HepG2 (cell line): ENCODE measurements around the gene HSPA5. TPM values are rescaled to one million over a fixed set of nuclear protein-coding genes. Genes with fewer than 3 reads are reported as not detected.

Experiments used
- CBX5 ChIP-seq: sonication (generic); formaldehyde crosslinking; IDR thresholded peaks from 2 replicates; pipeline ENCODE4 v1.4.0; 2020; ENCODE audit warnings: missing genetic modification reagents, borderline replicate concordance
- CHD4 ChIP-seq: fragments of 200-600 bp; sonication (generic); IDR thresholded peaks from 2 replicates; pipeline ENCODE4 v1.7.0; 2017; ENCODE audit warnings: mild to moderate bottlenecking, low read length, borderline replicate concordance
- MTA3 ChIP-seq: sonication (generic); formaldehyde crosslinking; IDR thresholded peaks from 2 replicates; pipeline ENCODE4 v1.4.0; 2020; ENCODE audit warnings: missing genetic modification reagents
- MXI1 ChIP-seq: IDR thresholded peaks from 3 replicates; pipeline ENCODE4 v1.6.1; 2012; ENCODE audit warnings: low read depth, low read length, inconsistent platforms, borderline replicate concordance
- NRL ChIP-seq: sonication (generic); formaldehyde crosslinking; IDR thresholded peaks from 2 replicates; pipeline ENCODE4 v1.5.0; 2020; ENCODE audit warnings: missing genetic modification reagents, mild to moderate bottlenecking, moderate library complexity, borderline replicate concordance
- PITX1 ChIP-seq: sonication (generic); formaldehyde crosslinking; IDR thresholded peaks from 2 replicates; pipeline ENCODE4 v1.5.1; 2020; ENCODE audit warnings: mild to moderate bottlenecking, missing genetic modification reagents
- ZNF274 ChIP-seq: sonication (generic); formaldehyde crosslinking; IDR thresholded peaks from 2 replicates; pipeline ENCODE4 v1.5.1; 2020; ENCODE audit warnings: mild to moderate bottlenecking, missing genetic modification reagents
- ZNF282 ChIP-seq: fragments of 450-650 bp; IDR thresholded peaks from 2 replicates; pipeline ENCODE4 v1.6.1; 2018; ENCODE audit not compliant: partially characterized antibody
- ZNF431 ChIP-seq: sonication (generic); formaldehyde crosslinking; IDR thresholded peaks from 2 replicates; pipeline ENCODE4 v1.9.0; 2022; ENCODE audit warnings: missing genetic modification reagents, low read depth, mild to moderate bottlenecking, borderline replicate concordance
- ZNF615 ChIP-seq: sonication (generic); formaldehyde crosslinking; IDR thresholded peaks from 2 replicates; pipeline ENCODE4 v1.5.0; 2020; ENCODE audit warnings: mild to moderate bottlenecking, missing genetic modification reagents, borderline replicate concordance
- ZNF660 ChIP-seq: sonication (generic); formaldehyde crosslinking; IDR thresholded peaks from 2 replicates; pipeline ENCODE4 v1.5.1; 2020; ENCODE audit warnings: mild to moderate bottlenecking, low read depth, missing genetic modification reagents, borderline replicate concordance
- ZNF772 ChIP-seq: sonication (generic); formaldehyde crosslinking; IDR thresholded peaks from 2 replicates; pipeline ENCODE4 v1.5.0; 2020; ENCODE audit warnings: mild to moderate bottlenecking, missing genetic modification reagents
- ZNF878 ChIP-seq: sonication (generic); formaldehyde crosslinking; IDR thresholded peaks from 2 replicates; pipeline ENCODE4 v1.8.1; 2023; ENCODE audit warnings: mild to moderate bottlenecking, missing genetic modification reagents, moderate library complexity
- polyA plus RNA-seq, 8 experiments: library from polyadenylated mRNA; depleted of rRNA in 3 of 8; stranded (reverse) in 7 of 8; unstranded in 1 of 8; fragments of >200 nt; fragmentation: Illumina TruSeq in 4 of 8; extraction: Trizol in 4 of 8; gene quantifications; 2 replicates each; pipeline versions ENCODE4 v1.2.1 to v1.2.3, GENCODE V29; 2011 to 2016; ENCODE audit warnings: low read depth in 4 of 8, missing spikeins in 1 of 8, mixed read lengths in 1 of 8; ENCODE audit not compliant: insufficient read depth in 1 of 8
- total RNA-seq, 5 experiments: library from RNA; depleted of rRNA; stranded (reverse); fragments of >200 nt; fragmentation: Illumina TruSeq; extraction: Trizol; gene quantifications; 2 replicates each; pipeline ENCODE4 v1.2.3, GENCODE V29; 2016; ENCODE audit warnings: low read depth in 1 of 5
- TF ChIP-seq, protein P1 (sequence below): sonication (generic); formaldehyde crosslinking; IDR thresholded peaks from 2 replicates; pipeline ENCODE4 v1.5.0; 2020; ENCODE audit warnings: mild to moderate bottlenecking, missing genetic modification reagents
- TF ChIP-seq, protein P2 (sequence below): sonication (generic); formaldehyde crosslinking; IDR thresholded peaks from 2 replicates; pipeline ENCODE4 v1.5.0; 2020; ENCODE audit warnings: missing genetic modification reagents, mild to moderate bottlenecking, borderline replicate concordance
- TF ChIP-seq, protein P3 (sequence below), 2 experiments: IDR thresholded peaks; 2 replicates each; pipeline ENCODE4 v1.6.1; 2011 to 2012; ENCODE audit warnings: low read length in 2 of 2, borderline replicate concordance in 1 of 2, low read depth in 1 of 2, mild to moderate bottlenecking in 1 of 2, moderate library complexity in 1 of 2
- TF ChIP-seq, protein P4 (sequence below), 2 experiments: sonication (generic) in 1 of 2; formaldehyde crosslinking in 1 of 2; IDR thresholded peaks; 2 replicates each; pipeline versions ENCODE4 v1.4.0 to v1.6.1; 2016 to 2020; ENCODE audit warnings: borderline replicate concordance in 1 of 2, low read depth in 1 of 2, mild to moderate bottlenecking in 1 of 2, missing genetic modification reagents in 1 of 2

Gene HSPA5
- total and polyA plus RNA-seq, 2 of the 13 experiments (the other 11 are each of a cell fraction or from before 2014, with no cell fraction given): 201 to 206 TPM

DNA sequence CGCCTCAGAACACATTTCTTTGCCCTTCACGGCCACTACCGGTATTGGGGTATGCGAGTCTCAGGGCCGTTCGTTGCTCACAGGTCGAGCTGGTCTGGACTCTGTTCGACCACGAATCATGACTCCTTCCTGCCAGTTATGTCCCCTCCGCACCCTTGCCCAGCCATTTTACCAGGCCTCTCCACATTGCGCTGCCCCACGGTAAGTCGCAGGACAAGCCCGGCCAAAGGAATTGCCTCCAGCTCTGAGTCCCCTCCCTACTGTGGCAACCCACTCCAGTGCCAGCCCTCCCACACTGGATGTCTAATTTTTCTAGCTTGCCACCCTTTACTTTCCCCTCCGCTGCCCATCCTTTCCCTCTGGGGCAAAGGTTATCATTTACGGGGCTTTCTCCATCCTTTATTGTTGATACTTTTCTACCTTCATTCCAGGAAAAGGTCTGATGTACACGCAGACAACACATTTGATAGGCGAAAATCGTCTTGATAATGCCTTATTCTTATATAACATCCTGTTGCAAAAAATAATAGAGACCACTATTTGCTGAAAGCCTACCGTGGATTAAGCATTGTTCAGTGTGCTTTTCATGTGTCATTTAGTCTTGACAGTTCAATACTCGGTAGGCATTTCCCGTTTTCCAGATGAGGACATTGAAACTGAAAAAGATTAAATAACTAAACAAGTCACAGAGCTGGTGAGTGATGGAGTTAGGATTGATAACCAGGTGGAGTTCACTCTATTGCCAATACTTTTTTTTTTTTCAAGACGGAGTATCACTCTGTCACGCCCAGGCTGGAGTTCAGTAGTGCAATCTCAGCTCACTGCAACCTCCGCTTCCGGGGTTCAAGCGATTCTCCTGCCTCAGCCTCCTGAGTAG lies 958 bp upstream of the HSPA5 start (continued):
- TF ChIP-seq CHD4: no peak
- TF ChIP-seq ZNF615 (CRISPR knock-in tag): no peak
- TF ChIP-seq, protein P1, sequence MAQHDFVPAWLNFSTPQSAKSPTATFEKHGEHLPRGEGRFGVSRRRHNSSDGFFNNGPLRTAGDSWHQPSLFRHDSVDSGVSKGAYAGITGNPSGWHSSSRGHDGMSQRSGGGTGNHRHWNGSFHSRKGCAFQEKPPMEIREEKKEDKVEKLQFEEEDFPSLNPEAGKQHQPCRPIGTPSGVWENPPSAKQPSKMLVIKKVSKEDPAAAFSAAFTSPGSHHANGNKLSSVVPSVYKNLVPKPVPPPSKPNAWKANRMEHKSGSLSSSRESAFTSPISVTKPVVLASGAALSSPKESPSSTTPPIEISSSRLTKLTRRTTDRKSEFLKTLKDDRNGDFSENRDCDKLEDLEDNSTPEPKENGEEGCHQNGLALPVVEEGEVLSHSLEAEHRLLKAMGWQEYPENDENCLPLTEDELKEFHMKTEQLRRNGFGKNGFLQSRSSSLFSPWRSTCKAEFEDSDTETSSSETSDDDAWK (CRISPR knock-in tag): no peak
- TF ChIP-seq, protein P2, sequence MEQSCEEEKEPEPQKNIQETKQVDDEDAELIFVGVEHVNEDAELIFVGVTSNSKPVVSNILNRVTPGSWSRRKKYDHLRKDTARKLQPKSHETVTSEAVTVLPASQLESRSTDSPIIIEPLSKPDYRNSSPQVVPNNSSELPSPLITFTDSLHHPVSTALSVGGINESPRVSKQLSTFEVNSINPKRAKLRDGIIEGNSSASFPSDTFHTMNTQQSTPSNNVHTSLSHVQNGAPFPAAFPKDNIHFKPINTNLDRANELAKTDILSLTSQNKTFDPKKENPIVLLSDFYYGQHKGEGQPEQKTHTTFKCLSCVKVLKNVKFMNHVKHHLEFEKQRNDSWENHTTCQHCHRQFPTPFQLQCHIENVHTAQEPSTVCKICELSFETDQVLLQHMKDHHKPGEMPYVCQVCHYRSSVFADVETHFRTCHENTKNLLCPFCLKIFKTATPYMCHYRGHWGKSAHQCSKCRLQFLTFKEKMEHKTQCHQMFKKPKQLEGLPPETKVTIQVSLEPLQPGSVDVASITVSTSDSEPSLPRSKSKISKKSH: 0 out of 2 replicates have a peak, but pooled peaks have one; percentile 54
- TF ChIP-seq NRL (CRISPR knock-in tag): peak; percentile 66; the same call in 1 of the 2 replicates
- no peak for TF ChIP-seq CBX5 (CRISPR knock-in tag)
- TF ChIP-seq ZNF878 (CRISPR knock-in tag): peak; percentile 76; the same call in 1 of the 2 replicates
- TF ChIP-seq, protein P3, sequence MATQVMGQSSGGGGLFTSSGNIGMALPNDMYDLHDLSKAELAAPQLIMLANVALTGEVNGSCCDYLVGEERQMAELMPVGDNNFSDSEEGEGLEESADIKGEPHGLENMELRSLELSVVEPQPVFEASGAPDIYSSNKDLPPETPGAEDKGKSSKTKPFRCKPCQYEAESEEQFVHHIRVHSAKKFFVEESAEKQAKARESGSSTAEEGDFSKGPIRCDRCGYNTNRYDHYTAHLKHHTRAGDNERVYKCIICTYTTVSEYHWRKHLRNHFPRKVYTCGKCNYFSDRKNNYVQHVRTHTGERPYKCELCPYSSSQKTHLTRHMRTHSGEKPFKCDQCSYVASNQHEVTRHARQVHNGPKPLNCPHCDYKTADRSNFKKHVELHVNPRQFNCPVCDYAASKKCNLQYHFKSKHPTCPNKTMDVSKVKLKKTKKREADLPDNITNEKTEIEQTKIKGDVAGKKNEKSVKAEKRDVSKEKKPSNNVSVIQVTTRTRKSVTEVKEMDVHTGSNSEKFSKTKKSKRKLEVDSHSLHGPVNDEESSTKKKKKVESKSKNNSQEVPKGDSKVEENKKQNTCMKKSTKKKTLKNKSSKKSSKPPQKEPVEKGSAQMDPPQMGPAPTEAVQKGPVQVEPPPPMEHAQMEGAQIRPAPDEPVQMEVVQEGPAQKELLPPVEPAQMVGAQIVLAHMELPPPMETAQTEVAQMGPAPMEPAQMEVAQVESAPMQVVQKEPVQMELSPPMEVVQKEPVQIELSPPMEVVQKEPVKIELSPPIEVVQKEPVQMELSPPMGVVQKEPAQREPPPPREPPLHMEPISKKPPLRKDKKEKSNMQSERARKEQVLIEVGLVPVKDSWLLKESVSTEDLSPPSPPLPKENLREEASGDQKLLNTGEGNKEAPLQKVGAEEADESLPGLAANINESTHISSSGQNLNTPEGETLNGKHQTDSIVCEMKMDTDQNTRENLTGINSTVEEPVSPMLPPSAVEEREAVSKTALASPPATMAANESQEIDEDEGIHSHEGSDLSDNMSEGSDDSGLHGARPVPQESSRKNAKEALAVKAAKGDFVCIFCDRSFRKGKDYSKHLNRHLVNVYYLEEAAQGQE (IDR thresholded peaks at IDR 0.05; ENCODE audit: borderline replicate concordance in 1 of 2, low read depth in 1 of 2, low read length in 2 of 2): no peak
- no peak for TF ChIP-seq ZNF431
- TF ChIP-seq ZNF660 (CRISPR knock-in tag): no peak
- no peak for TF ChIP-seq ZNF282
- TF ChIP-seq MTA3 (CRISPR knock-in tag): no peak
- TF ChIP-seq ZNF274 (CRISPR knock-in tag): no peak
- TF ChIP-seq PITX1 (CRISPR knock-in tag): no peak
- TF ChIP-seq MXI1: no peak
- TF ChIP-seq ZNF772 (CRISPR knock-in tag): no peak
- TF ChIP-seq, protein P4, sequence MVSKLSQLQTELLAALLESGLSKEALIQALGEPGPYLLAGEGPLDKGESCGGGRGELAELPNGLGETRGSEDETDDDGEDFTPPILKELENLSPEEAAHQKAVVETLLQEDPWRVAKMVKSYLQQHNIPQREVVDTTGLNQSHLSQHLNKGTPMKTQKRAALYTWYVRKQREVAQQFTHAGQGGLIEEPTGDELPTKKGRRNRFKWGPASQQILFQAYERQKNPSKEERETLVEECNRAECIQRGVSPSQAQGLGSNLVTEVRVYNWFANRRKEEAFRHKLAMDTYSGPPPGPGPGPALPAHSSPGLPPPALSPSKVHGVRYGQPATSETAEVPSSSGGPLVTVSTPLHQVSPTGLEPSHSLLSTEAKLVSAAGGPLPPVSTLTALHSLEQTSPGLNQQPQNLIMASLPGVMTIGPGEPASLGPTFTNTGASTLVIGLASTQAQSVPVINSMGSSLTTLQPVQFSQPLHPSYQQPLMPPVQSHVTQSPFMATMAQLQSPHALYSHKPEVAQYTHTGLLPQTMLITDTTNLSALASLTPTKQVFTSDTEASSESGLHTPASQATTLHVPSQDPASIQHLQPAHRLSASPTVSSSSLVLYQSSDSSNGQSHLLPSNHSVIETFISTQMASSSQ (IDR thresholded peaks at IDR 0.05; ENCODE audit: low read depth): no peak
- TF ChIP-seq, protein P4 (CRISPR knock-in tag; IDR thresholded peaks at IDR 0.05; ENCODE audit: borderline replicate concordance): no peak
